Smooth muscle cell (in vitro differentiated cells): ENCODE data around the gene OTUD1. TPM values are rescaled to one million over a fixed set of nuclear protein-coding genes. Genes with fewer than 3 reads are reported as not detected.

Source experiments
- DNase-seq: peaks from one replicate; lab custom pipeline; 2025; ENCODE audit not compliant: unreplicated experiment; lab: John Stamatoyannopoulos, UW
- H2AFZ ChIP-seq: fragments of 200-600 bp; sonication (generic); 2 replicates; pipeline ENCODE4 v1.6.0; 2016; ENCODE audit warnings: antibody characterized with exemption, low read depth, mild to moderate bottlenecking
- H3F3A ChIP-seq: fragments of 200-600 bp; sonication (generic); 2 replicates; pipeline ENCODE4 v1.6.0; 2017; ENCODE audit warnings: antibody characterized with exemption, low read depth
- H3K27ac ChIP-seq: fragments of 200-600 bp; sonication (generic); 2 replicates; pipeline ENCODE4 v1.5.1; 2016; ENCODE audit warnings: low read depth, mild to moderate bottlenecking
- H3K27me3 ChIP-seq: fragments of 200-600 bp; sonication (generic); 2 replicates; pipeline ENCODE4 v1.6.1; 2016; ENCODE audit warnings: low read depth, mild to moderate bottlenecking
- H3K36me3 ChIP-seq: fragments of 200-600 bp; sonication (generic); 2 replicates; pipeline ENCODE4 v1.5.1; 2016; ENCODE audit warnings: low read depth
- H3K4me1 ChIP-seq: fragments of 200-600 bp; sonication (generic); 2 replicates; pipeline ENCODE4 v1.5.1; 2016; ENCODE audit warnings: low read depth
- H3K4me2 ChIP-seq: fragments of 200-600 bp; sonication (generic); 2 replicates; pipeline ENCODE4 v1.6.0; 2016; ENCODE audit warnings: mild to moderate bottlenecking
- H3K4me3 ChIP-seq: fragments of 200-600 bp; sonication (generic); 2 replicates; pipeline ENCODE4 v1.5.1; 2016; ENCODE audit warnings: mild to moderate bottlenecking
- H3K79me2 ChIP-seq: fragments of 200-600 bp; sonication (generic); 2 replicates; pipeline ENCODE4 v1.6.0; 2016; ENCODE audit warnings: low read depth, mild to moderate bottlenecking
- H3K9ac ChIP-seq: fragments of 200-600 bp; sonication (generic); 2 replicates; pipeline ENCODE4 v1.6.0; 2016; ENCODE audit warnings: low read depth
- H3K9me3 ChIP-seq: fragments of 200-600 bp; sonication (generic); replicated peaks from 2 replicates; pipeline ENCODE4 v1.5.1; 2016; ENCODE audit warnings: low read depth
- H4K20me1 ChIP-seq: fragments of 200-600 bp; sonication (generic); 2 replicates; pipeline ENCODE4 v1.6.0; 2016; ENCODE audit warnings: low read depth
- WGBS: methylation state at CpG from one replicate; pipeline ENCODE4 v1.1.7; 2016; ENCODE audit warnings: low lambda C conversion rate; 5-methylcytosine and 5-hydroxymethylcytosine counted together
- polyA plus RNA-seq: library from polyadenylated mRNA; unstranded; fragments of >200 nt; fragmentation: Nextera tagmentation; extraction: Ambion mirVana; gene quantifications from 2 replicates; pipeline ENCODE4 v1.2.1, GENCODE V29; 2016
- total RNA-seq: library from RNA; depleted of rRNA; stranded (reverse); fragments of >200 nt; gene quantifications from 2 replicates; pipeline ENCODE4 v1.2.3, GENCODE V29; 2014
- TF ChIP-seq, protein P1 (sequence below): fragments of 200-600 bp; sonication (generic); IDR thresholded peaks from 2 replicates; pipeline ENCODE4 v1.5.1; 2017; ENCODE audit warnings: borderline replicate concordance, mild to moderate bottlenecking, antibody characterized with exemption; ENCODE audit not compliant: insufficient read depth, poor library complexity, severe bottlenecking

OTUD1 gene
- total and polyA plus RNA-seq, 2 experiments from 2014 or later, result 11.6 to 14.0 TPM

DNA sequence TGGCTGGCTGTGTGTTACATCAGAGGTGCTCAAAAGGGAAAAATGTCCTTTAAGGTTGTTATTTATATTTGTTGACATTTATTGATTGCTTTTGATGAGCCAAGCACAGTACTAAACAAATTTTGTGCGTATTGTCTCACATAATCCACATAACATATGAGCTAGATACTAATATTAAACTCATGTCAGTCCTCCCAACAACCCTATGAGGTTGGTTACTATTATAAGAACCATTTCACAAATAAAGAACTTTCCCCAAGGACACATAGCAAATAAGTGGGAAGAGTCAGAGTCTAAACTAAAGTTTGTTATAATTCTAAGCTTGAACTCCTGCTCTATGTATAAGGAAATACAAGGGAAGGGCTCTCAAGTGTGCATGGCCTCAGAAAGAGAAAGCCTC is 35.6 kb upstream of the OTUD1 start:
- H3K9me3 ChIP-seq, result no peaks in the 10 kb centered on the region
- no peaks in the 10 kb centered on the region for H3K36me3 ChIP-seq
- H3K27ac ChIP-seq, result no peak overlapping the region
- H3K27me3 ChIP-seq, result no peaks in the 10 kb centered on the region
- H3K9ac ChIP-seq, result no peak overlapping the region
- WGBS, result 87% methylated on average over 1 of the region's 1 CpG
- H2AFZ ChIP-seq, result no peak overlapping the region
- no peak for DNase-seq
- H3K4me2 ChIP-seq, result no peak overlapping the region
- TF ChIP-seq, protein P1, sequence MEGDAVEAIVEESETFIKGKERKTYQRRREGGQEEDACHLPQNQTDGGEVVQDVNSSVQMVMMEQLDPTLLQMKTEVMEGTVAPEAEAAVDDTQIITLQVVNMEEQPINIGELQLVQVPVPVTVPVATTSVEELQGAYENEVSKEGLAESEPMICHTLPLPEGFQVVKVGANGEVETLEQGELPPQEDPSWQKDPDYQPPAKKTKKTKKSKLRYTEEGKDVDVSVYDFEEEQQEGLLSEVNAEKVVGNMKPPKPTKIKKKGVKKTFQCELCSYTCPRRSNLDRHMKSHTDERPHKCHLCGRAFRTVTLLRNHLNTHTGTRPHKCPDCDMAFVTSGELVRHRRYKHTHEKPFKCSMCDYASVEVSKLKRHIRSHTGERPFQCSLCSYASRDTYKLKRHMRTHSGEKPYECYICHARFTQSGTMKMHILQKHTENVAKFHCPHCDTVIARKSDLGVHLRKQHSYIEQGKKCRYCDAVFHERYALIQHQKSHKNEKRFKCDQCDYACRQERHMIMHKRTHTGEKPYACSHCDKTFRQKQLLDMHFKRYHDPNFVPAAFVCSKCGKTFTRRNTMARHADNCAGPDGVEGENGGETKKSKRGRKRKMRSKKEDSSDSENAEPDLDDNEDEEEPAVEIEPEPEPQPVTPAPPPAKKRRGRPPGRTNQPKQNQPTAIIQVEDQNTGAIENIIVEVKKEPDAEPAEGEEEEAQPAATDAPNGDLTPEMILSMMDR, result no peak
- no peaks in the 10 kb centered on the region for H4K20me1 ChIP-seq
- H3K4me3 ChIP-seq, result no peak overlapping the region
- H3K4me1 ChIP-seq, result no peaks in the 10 kb centered on the region
- H3K79me2 ChIP-seq, result no peaks in the 10 kb centered on the region
- no peaks in the 10 kb centered on the region for H3F3A ChIP-seq

DNA sequence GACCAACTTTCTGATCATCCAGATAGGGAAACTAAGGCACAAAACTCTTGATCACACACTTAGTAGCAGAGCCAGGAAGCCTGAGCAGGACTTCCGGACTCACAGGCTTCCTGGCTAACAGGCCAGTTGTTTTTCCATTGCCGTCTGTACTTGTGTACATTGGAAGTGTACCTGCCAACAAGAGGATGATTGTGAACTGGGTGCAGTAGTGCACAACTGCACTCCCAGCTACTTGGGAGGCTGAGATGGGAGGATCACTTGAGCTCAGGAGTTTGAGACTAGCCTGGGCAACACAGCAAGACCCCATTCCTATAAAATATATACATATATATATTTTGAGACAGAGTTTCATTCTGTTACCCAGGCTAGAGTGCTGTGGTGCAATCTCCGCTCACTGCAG is 35.2 kb upstream of the OTUD1 start:
- TF ChIP-seq, protein P1, result no peak
- H3K27ac ChIP-seq, result no peak overlapping the region
- no peaks in the 10 kb centered on the region for H4K20me1 ChIP-seq
- WGBS, result 94% methylated on average over 3 of the region's 3 CpGs
- no peak for DNase-seq
- H3K36me3 ChIP-seq, result no peaks in the 10 kb centered on the region
- H3K4me2 ChIP-seq, result no peak overlapping the region
- H3K4me1 ChIP-seq, result no peaks in the 10 kb centered on the region
- H3K79me2 ChIP-seq, result no peaks in the 10 kb centered on the region
- no peaks in the 10 kb centered on the region for H3K9me3 ChIP-seq
- H3K9ac ChIP-seq, result no peak overlapping the region
- H3K27me3 ChIP-seq, result no peaks in the 10 kb centered on the region
- H3F3A ChIP-seq, result no peaks in the 10 kb centered on the region
- H2AFZ ChIP-seq, result no peak overlapping the region
- H3K4me3 ChIP-seq, result no peak overlapping the region

DNA sequence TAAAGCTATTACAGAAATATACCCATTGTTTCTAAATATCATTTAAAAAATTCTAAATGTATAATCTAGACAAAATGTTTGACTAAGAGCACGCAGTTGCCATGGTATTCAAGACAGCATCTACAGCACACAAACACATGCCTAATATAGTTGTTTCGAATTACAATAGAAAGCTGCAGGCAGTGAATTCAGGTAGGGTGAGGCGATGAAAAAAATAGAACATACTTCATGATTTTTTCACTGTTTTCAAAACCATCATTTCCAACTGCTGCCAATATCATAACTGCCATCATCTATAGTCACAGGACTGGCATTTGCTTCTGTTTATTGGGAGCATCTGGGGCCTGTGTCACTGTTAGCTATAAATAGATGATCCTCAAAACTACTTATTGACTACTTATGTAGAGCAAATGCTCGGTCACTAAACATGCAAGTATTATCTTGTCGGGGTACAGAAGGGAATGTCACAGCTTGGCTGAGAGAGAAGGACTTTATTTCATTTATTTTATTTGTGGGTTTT is 34.4 kb upstream of the OTUD1 start:
- WGBS, result 83% methylated on average over 5 of the region's 5 CpGs
- no peaks in the 10 kb centered on the region for H3K36me3 ChIP-seq
- no peaks in the 10 kb centered on the region for H3K79me2 ChIP-seq
- no peak overlapping the region for H3K4me3 ChIP-seq
- H3K27ac ChIP-seq, result no peak overlapping the region
- no peaks in the 10 kb centered on the region for H4K20me1 ChIP-seq
- no peaks in the 10 kb centered on the region for H3K9me3 ChIP-seq
- H3K4me1 ChIP-seq, result no peaks in the 10 kb centered on the region
- no peak overlapping the region for H2AFZ ChIP-seq
- TF ChIP-seq, protein P1, result no peak
- H3F3A ChIP-seq, result no peaks in the 10 kb centered on the region
- H3K9ac ChIP-seq, result no peak overlapping the region
- H3K4me2 ChIP-seq, result no peak overlapping the region
- no peak for DNase-seq
- no peaks in the 10 kb centered on the region for H3K27me3 ChIP-seq

DNA sequence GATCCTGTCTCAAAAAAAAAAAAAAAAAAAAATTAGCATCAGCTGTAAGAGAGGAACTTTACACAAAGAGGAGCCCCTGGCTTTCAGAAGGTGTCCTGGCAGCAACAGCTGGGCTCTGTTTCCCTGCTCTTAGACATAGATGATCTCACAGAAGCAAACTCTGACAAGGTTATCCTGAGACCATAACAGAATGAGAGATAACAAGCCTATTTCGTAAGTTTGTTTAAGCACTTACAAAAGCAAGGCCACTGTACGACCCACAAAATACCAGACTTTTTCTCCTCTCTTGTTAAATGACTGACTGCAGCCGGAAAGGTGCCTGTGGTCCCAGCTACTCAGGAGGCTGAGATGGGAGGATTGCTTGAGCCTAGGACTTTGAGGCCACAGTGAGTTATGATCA is 33.3 kb upstream of the OTUD1 start:
- DNase-seq, result no peak
- Histone ChIP-seq H3K9me3 (no peaks in the 10 kb centered on the region), H3K36me3 (no peaks in the 10 kb centered on the region), H3K9ac (no peak overlapping the region), H3K4me1 (no peaks in the 10 kb centered on the region), H3K4me2 (peak overlapping the region; percentile 7), H3K79me2 (no peaks in the 10 kb centered on the region), H4K20me1 (no peaks in the 10 kb centered on the region), H3K27ac (peak overlapping the region; percentile 42), H2AFZ (no peak overlapping the region), H3K4me3 (no peak overlapping the region), H3K27me3 (no peaks in the 10 kb centered on the region), H3F3A (no peaks in the 10 kb centered on the region)
- TF ChIP-seq, protein P1, result no peak
- WGBS, result 19% methylated on average over 3 of the region's 3 CpGs
